Liver (tissue), 9 donors: ENCODE measurements around the gene CSF1. TPM values are rescaled to one million over a fixed set of nuclear protein-coding genes. Genes with fewer than 3 reads are reported as not detected.

Experiments used
- DNase-seq: peaks from one replicate; pipeline ENCODE4 v3.0.0-alpha.2; 2017; ENCODE audit warnings: low spot score
- H3K27ac ChIP-seq, 2 donors: one replicate each; pipeline ENCODE4 v1.7.0; 2013; ENCODE audit warnings: inconsistent platforms in 2 of 2, low read length in 2 of 2, control low read depth in 1 of 2, low read depth in 1 of 2, mild to moderate bottlenecking in 1 of 2
- H3K27me3 ChIP-seq, 4 donors: one replicate each; pipeline versions ENCODE4 v1.6.1 to v1.7.0; 2013; ENCODE audit warnings: low read length in 3 of 4, inconsistent platforms in 1 of 4, mild to moderate bottlenecking in 1 of 4, moderate library complexity in 1 of 4; ENCODE audit not compliant: control insufficient read depth in 4 of 4, insufficient read depth in 4 of 4
- H3K36me3 ChIP-seq, 4 donors: one replicate each; pipeline versions ENCODE4 v1.6.1 to v1.7.0; 2013; ENCODE audit warnings: low read length in 3 of 4, mild to moderate bottlenecking in 3 of 4, low read depth in 1 of 4, moderate library complexity in 1 of 4; ENCODE audit not compliant: control insufficient read depth in 4 of 4, insufficient read depth in 3 of 4
- H3K4me1 ChIP-seq, 4 donors: one replicate each; pipeline versions ENCODE4 v1.6.1 to v1.7.0; 2013; ENCODE audit warnings: low read length in 3 of 4, mild to moderate bottlenecking in 3 of 4, moderate library complexity in 1 of 4; ENCODE audit not compliant: control insufficient read depth in 4 of 4, insufficient read depth in 4 of 4
- H3K4me3 ChIP-seq, 3 donors: one replicate each; pipeline versions ENCODE4 v1.6.1 to v1.7.0; 2013; ENCODE audit warnings: low read length in 3 of 3, control low read depth in 1 of 3, low read depth in 1 of 3, mild to moderate bottlenecking in 1 of 3
- H3K9ac ChIP-seq, 2 donors: one replicate each; pipeline ENCODE4 v1.7.0; 2013; ENCODE audit warnings: low read length in 2 of 2, mild to moderate bottlenecking in 2 of 2, moderate library complexity in 2 of 2, control low read depth in 1 of 2, low read depth in 1 of 2
- H3K9me3 ChIP-seq, 4 donors: one replicate each; pipeline versions ENCODE4 v1.6.1 to v1.7.0; 2013; ENCODE audit warnings: low read length in 3 of 4; ENCODE audit not compliant: control insufficient read depth in 4 of 4
- CTCF ChIP-seq: fragments of 150-350 bp; IDR thresholded peaks from 2 replicates; pipeline ENCODE4 v1.5.1; 2017; ENCODE audit warnings: improper control_type of control experiment, low read depth, low read length; ENCODE audit not compliant: missing input control
- EGR1 ChIP-seq, 2 donors: IDR thresholded peaks; 2 replicates each; pipeline ENCODE4 v1.6.1; 2016 to 2018; ENCODE audit warnings: antibody characterized with exemption in 2 of 2, low read depth in 2 of 2
- FOXA1 ChIP-seq: IDR thresholded peaks from 2 replicates; pipeline ENCODE4 v1.6.1; 2016; ENCODE audit warnings: antibody characterized with exemption
- FOXA2 ChIP-seq: IDR thresholded peaks from 2 replicates; pipeline ENCODE4 v1.6.1; 2016; ENCODE audit warnings: antibody characterized with exemption
- GABPA ChIP-seq, 2 donors: IDR thresholded peaks in 1 of 2; conservative IDR thresholded peaks in 1 of 2; 2 replicates each; pipeline ENCODE4 v1.6.1; 2016; ENCODE audit warnings: antibody characterized with exemption in 2 of 2, mild to moderate bottlenecking in 1 of 2, moderate library complexity in 1 of 2
- HNF4A ChIP-seq, 2 donors: conservative IDR thresholded peaks; 2 replicates each; pipeline ENCODE4 v1.6.1; 2016; ENCODE audit warnings: antibody characterized with exemption in 2 of 2, mild to moderate bottlenecking in 2 of 2
- JUND ChIP-seq, 2 donors: IDR thresholded peaks; 2 replicates each; pipeline ENCODE4 v1.6.1; 2016; ENCODE audit warnings: antibody characterized with exemption in 2 of 2
- MAX ChIP-seq: IDR thresholded peaks from 2 replicates; pipeline ENCODE4 v1.6.1; 2016; ENCODE audit warnings: antibody characterized with exemption
- NR2F2 ChIP-seq: IDR thresholded peaks from 2 replicates; pipeline ENCODE4 v1.6.1; 2016; ENCODE audit warnings: antibody characterized with exemption
- RAD21 ChIP-seq, 2 donors: IDR thresholded peaks; 2 replicates each; pipeline ENCODE4 v1.6.1; 2016; ENCODE audit warnings: antibody characterized with exemption in 2 of 2, mild to moderate bottlenecking in 2 of 2
- RXRA ChIP-seq, 2 donors: IDR thresholded peaks; 2 replicates each; pipeline ENCODE4 v1.6.1; 2017 to 2018; ENCODE audit warnings: antibody characterized with exemption in 2 of 2, mild to moderate bottlenecking in 1 of 2
- SP1 ChIP-seq: IDR thresholded peaks from 2 replicates; pipeline ENCODE4 v1.6.1; 2018; ENCODE audit warnings: antibody characterized with exemption, mild to moderate bottlenecking
- TAF1 ChIP-seq: conservative IDR thresholded peaks from 2 replicates; pipeline ENCODE4 v1.6.1; 2016; ENCODE audit warnings: antibody characterized with exemption, mild to moderate bottlenecking
- YY1 ChIP-seq: IDR thresholded peaks from 2 replicates; pipeline ENCODE4 v1.6.1; 2016; ENCODE audit warnings: antibody characterized with exemption, mild to moderate bottlenecking
- ZBTB33 ChIP-seq: IDR thresholded peaks from 2 replicates; pipeline ENCODE4 v1.6.1; 2016; ENCODE audit warnings: antibody characterized with exemption
- WGBS: extraction: QIAGEN DNeasy Blood & Tissue Kit; methylation state at CpG from one replicate; pipeline ENCODE4 v1.1.7; 2013; 5-methylcytosine and 5-hydroxymethylcytosine counted together
- polyA plus RNA-seq, 2 donors: library from polyadenylated mRNA; stranded (reverse) in 1 of 2; unstranded in 1 of 2; fragments of 200-250 nt in 1 of 2; fragments of >200 nt in 1 of 2; fragmentation: Nextera tagmentation in 1 of 2; extraction: Ambion mirVana in 1 of 2; gene quantifications; one replicate each; pipeline versions ENCODE4 v1.2.1 to v1.2.3, GENCODE V29; 2013 to 2015
- total RNA-seq, 2 donors: library from RNA; depleted of rRNA; stranded (reverse); fragments of >200 nt; gene quantifications; one replicate each; pipeline ENCODE4 v1.2.3, GENCODE V29; 2014
- TF ChIP-seq, protein P1 (sequence below): IDR thresholded peaks from 2 replicates; pipeline ENCODE4 v1.6.1; 2016; ENCODE audit warnings: antibody characterized with exemption
- TF ChIP-seq, protein P2 (sequence below): IDR thresholded peaks from 2 replicates; pipeline ENCODE4 v1.6.1; 2016; ENCODE audit warnings: antibody characterized with exemption, mild to moderate bottlenecking
- donor health status: healthy.
- donor health status: healthy.
- donor health status: healthy.
- donor health status: healthy.
- donor health status: healthy.

CSF1 gene
- total and polyA plus RNA-seq, 4 donors = 6.3 to 15.2 (median 11.3) TPM

- Histone ChIP-seq H3K4me3 (no peak overlapping the region), H3K9me3 (peaks cover 0 to 7% (median 3%) of the 10 kb centered on the region in 4 donors), H3K9ac (no peak overlapping the region), H3K27ac (peak overlapping the region; percentile 66 to 87), H3K27me3 (no peaks in the 10 kb centered on the region), H3K36me3 (no peaks in the 10 kb centered on the region), H3K4me1 (peaks cover 19 to 35% (median 28%) of the 10 kb centered on the region in 4 donors)
- peak; percentile 59 for DNase-seq
- 35% methylated on average over 4 of the region's 4 CpGs for WGBS
- peak; percentile 63 for TF ChIP-seq SP1
- no peak for TF ChIP-seq FOXA2
- peak; percentile 16 for TF ChIP-seq YY1
- peak; percentile 13 to 15 for TF ChIP-seq RAD21 (IDR thresholded peaks at IDR 0.05)
- no peak for TF ChIP-seq TAF1
- peak; percentile 21 to 60 for TF ChIP-seq JUND (IDR thresholded peaks at IDR 0.05)
- TF ChIP-seq EGR1 (IDR thresholded peaks at IDR 0.05; ENCODE audit: low read depth in 2 of 2) = peak in 1 of 2 donors; percentile 72
- TF ChIP-seq, protein P1, sequence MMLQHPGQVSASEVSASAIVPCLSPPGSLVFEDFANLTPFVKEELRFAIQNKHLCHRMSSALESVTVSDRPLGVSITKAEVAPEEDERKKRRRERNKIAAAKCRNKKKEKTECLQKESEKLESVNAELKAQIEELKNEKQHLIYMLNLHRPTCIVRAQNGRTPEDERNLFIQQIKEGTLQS = no peak
- peak in 1 of 2 donors; percentile 52 for TF ChIP-seq GABPA (IDR thresholded peaks at IDR 0.05 in 1 of 2, conservative IDR thresholded peaks at IDR 0.05 in 1 of 2)
- TF ChIP-seq RXRA (IDR thresholded peaks at IDR 0.05) = peak; percentile 55 to 73
- no peak for TF ChIP-seq FOXA1
- TF ChIP-seq, protein P2, sequence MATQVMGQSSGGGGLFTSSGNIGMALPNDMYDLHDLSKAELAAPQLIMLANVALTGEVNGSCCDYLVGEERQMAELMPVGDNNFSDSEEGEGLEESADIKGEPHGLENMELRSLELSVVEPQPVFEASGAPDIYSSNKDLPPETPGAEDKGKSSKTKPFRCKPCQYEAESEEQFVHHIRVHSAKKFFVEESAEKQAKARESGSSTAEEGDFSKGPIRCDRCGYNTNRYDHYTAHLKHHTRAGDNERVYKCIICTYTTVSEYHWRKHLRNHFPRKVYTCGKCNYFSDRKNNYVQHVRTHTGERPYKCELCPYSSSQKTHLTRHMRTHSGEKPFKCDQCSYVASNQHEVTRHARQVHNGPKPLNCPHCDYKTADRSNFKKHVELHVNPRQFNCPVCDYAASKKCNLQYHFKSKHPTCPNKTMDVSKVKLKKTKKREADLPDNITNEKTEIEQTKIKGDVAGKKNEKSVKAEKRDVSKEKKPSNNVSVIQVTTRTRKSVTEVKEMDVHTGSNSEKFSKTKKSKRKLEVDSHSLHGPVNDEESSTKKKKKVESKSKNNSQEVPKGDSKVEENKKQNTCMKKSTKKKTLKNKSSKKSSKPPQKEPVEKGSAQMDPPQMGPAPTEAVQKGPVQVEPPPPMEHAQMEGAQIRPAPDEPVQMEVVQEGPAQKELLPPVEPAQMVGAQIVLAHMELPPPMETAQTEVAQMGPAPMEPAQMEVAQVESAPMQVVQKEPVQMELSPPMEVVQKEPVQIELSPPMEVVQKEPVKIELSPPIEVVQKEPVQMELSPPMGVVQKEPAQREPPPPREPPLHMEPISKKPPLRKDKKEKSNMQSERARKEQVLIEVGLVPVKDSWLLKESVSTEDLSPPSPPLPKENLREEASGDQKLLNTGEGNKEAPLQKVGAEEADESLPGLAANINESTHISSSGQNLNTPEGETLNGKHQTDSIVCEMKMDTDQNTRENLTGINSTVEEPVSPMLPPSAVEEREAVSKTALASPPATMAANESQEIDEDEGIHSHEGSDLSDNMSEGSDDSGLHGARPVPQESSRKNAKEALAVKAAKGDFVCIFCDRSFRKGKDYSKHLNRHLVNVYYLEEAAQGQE = no peak
- no peak for TF ChIP-seq ZBTB33
- no peak for TF ChIP-seq NR2F2
- TF ChIP-seq CTCF = no peak
- TF ChIP-seq MAX = peak; percentile 88
- TF ChIP-seq HNF4A (conservative IDR thresholded peaks at IDR 0.05) = peak; percentile 64 to 75
These were observed 24.8 kb downstream of the CSF1 start for GRCh38 chr1:109935451-109935900.
